RWPE2 (cell line): ENCODE measurements around the gene PLPP3.

Experiments
- ATAC-seq: fragments of 200-7000 bp; cut with Tn5 transposase; 3 replicates; pipeline ENCODE4 v1.9.1; 2021; ENCODE audit warnings: low read depth
- DNase-seq: peaks from one replicate; pipeline ENCODE4 v3.0.0-alpha.2; 2020; ENCODE audit warnings: low spot score
- H3K27ac ChIP-seq: fragments of 450-650 bp; 2 replicates; pipeline ENCODE4 v1.5.1; 2017; ENCODE audit warnings: mild to moderate bottlenecking; ENCODE audit not compliant: poor library complexity, severe bottlenecking
- H3K27me3 ChIP-seq: fragments of 250-450 bp; sonication (Bioruptor Pico); 2 replicates; pipeline ENCODE4 v1.5.1; 2021; ENCODE audit warnings: mild to moderate bottlenecking, moderate library complexity; ENCODE audit not compliant: insufficient read depth, poor library complexity, severe bottlenecking
- H3K36me3 ChIP-seq: fragments of 250-450 bp; sonication (Bioruptor Pico); 2 replicates; pipeline ENCODE4 v1.5.1; 2020; ENCODE audit warnings: low read depth, mild to moderate bottlenecking, moderate library complexity
- H3K4me1 ChIP-seq: fragments of 250-450 bp; sonication (Bioruptor Pico); 2 replicates; pipeline ENCODE4 v1.5.1; 2021; ENCODE audit warnings: mild to moderate bottlenecking, moderate library complexity; ENCODE audit not compliant: insufficient read depth, poor library complexity, severe bottlenecking
- H3K4me3 ChIP-seq: fragments of 250-450 bp; sonication (Bioruptor Pico); 2 replicates; pipeline ENCODE4 v1.5.1; 2021; ENCODE audit warnings: mild to moderate bottlenecking, moderate library complexity; ENCODE audit not compliant: severe bottlenecking
- H3K9me3 ChIP-seq: fragments of 250-450 bp; sonication (Bioruptor Pico); 2 replicates; pipeline ENCODE4 v1.5.1; 2021; ENCODE audit warnings: mild to moderate bottlenecking, moderate library complexity; ENCODE audit not compliant: severe bottlenecking
- CTCF ChIP-seq: fragments of 450-650 bp; IDR thresholded peaks from one replicate; pipeline ENCODE4 v1.5.1; 2017; ENCODE audit warnings: mild to moderate bottlenecking, moderate library complexity; ENCODE audit not compliant: poor library complexity, severe bottlenecking

Gene PLPP3

GRCh38 chr1:56578963-56579875, at the start of gene PLPP3:
Gene PLPP3 (minus strand): TSS chr1:56579563. CDS start chr1:56579016, 547 bp downstream.
- peak; percentile 83 for DNase-seq
- no peaks in the 10 kb centered on the region for H3K36me3 ChIP-seq
- no peaks in the 10 kb centered on the region for H3K4me1 ChIP-seq
- TF ChIP-seq CTCF = peak; percentile 80
- peak within 1 kb of the TSS; percentile 54 for H3K27ac ChIP-seq
- ATAC-seq = peak; percentile 92
- H3K9me3 ChIP-seq = no peaks in the 10 kb centered on the region
- H3K4me3 ChIP-seq = peak within 1 kb of the TSS; percentile 80
- H3K27me3 ChIP-seq = no peaks in the 10 kb centered on the region

GRCh38 chr1:56627636-56628039, 48.3 kb upstream of the PLPP3 start:
- peak; percentile 76 for ATAC-seq
- Histone ChIP-seq H3K36me3 (no peaks in the 10 kb centered on the region), H3K4me3 (no peak overlapping the region), H3K9me3 (no peaks in the 10 kb centered on the region), H3K27ac (peak overlapping the region; percentile 46), H3K27me3 (no peaks in the 10 kb centered on the region), H3K4me1 (peaks cover 21% of the 10 kb centered on the region)
- DNase-seq = no peak
- TF ChIP-seq CTCF = no peak

- peak overlapping the region; percentile 46 for H3K27ac ChIP-seq
These were observed 47.8 kb upstream of the PLPP3 start for GRCh38 chr1:56627019-56627635.

GRCh38 chr1:56626546-56626945, 47.2 kb upstream of the PLPP3 start:
- TF ChIP-seq CTCF = no peak
- Histone ChIP-seq H3K9me3 (no peaks in the 10 kb centered on the region), H3K27ac (peak overlapping the region; percentile 46), H3K27me3 (no peaks in the 10 kb centered on the region), H3K36me3 (no peaks in the 10 kb centered on the region), H3K4me1 (peaks cover 21% of the 10 kb centered on the region), H3K4me3 (no peak overlapping the region)
- ATAC-seq = peak; percentile 52; the same call in 2 of the 3 replicates
- DNase-seq = no peak

More at GRCh38 chr1:56627019-56627635, 47.8 kb upstream of the PLPP3 start:
- no peaks in the 10 kb centered on the region for H3K36me3 ChIP-seq
- DNase-seq = no peak
- ATAC-seq = peak; percentile 34; the same call in 2 of the 3 replicates
- H3K4me1 ChIP-seq = peaks cover 21% of the 10 kb centered on the region
- H3K27me3 ChIP-seq = no peaks in the 10 kb centered on the region
- H3K4me3 ChIP-seq = no peak overlapping the region
- no peaks in the 10 kb centered on the region for H3K9me3 ChIP-seq
- TF ChIP-seq CTCF = no peak
